ENCODE data around the gene MYL3.

MYL3 gene

DNA sequence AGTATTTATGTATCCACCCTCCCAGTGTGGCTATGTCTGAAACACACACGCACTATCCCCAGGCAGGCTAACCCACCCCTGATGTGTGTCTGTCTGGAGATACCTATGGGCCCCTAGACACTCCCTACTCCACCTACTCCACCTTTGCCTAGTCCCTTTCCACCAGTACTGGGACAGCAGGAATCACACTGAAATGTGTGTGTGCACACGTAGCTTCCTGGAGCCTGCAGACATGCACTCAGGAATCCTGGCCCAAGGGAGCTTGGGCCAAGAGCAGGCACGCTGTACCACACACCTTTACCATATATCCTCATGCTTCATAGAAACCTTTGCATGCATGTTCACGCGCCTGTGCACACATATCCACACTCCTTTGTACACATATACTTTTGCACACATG is 7.4 kb upstream of the MYL3 start:
- DNase-seq: no peak
- no peak for TF ChIP-seq GATA1 (IDR thresholded peaks at IDR 0.05; ENCODE audit: low read depth, low read length)
- TF ChIP-seq POLR2A (IDR thresholded peaks at IDR 0.05; ENCODE audit: low read length): no peak

GRCh38 chr3:46869440-46869839 is 6.2 kb upstream of the MYL3 start:
- TF ChIP-seq GATA1 (IDR thresholded peaks at IDR 0.05; ENCODE audit: low read depth, low read length): no peak
- DNase-seq: no peak

DNA sequence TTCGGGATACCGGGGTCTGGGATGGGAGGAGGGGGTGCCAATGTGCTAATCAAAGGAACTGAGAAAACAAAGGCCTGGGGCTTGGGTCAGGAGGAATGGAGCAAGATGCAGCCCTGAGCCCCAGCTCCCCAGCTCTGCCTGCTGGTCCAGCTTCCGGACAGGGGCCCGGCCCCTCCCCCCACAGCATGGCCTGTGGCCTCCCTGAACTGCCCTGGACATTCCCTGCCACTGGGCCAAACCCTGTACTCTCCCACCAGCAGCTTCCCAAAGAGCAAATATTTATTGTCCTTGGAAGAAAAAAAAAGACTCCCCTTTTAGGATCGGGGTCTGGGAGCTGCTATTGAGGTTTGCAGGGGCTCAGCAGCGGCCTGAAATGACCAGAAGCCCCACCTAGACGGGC is 5.7 kb upstream of the MYL3 start:
- no peak for DNase-seq

DNA sequence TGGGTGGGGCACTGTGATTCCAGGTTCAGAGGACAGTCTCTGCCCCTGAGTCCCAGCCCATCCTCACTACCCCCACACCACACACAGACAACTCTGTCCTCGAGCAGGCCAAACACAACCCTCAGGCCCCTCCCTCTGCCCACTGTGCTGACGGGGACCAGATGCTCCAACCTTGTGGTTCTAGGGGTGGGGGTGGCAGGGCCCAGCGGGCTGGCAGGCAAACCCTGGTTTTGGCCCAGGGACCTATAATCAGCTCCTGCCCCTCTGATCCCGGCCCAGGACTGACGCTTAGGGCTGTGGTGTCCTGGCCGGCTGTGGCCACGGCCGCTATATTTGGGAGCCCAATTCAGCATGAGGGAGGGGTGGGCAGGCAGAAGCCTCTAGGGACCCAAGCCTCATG is 5.0 kb upstream of the MYL3 start:
- TF ChIP-seq POLR2A (IDR thresholded peaks at IDR 0.05; ENCODE audit: low read length) (no peak), GATA1 (IDR thresholded peaks at IDR 0.05; ENCODE audit: low read depth, low read length) (no peak)
- no peak for DNase-seq

More for the DNA sequence above, 5.7 kb upstream of the MYL3 start:
- TF ChIP-seq GATA1 (IDR thresholded peaks at IDR 0.05; ENCODE audit: low read depth, low read length): no peak
- no peak for TF ChIP-seq POLR2A (IDR thresholded peaks at IDR 0.05; ENCODE audit: low read length)

DNA sequence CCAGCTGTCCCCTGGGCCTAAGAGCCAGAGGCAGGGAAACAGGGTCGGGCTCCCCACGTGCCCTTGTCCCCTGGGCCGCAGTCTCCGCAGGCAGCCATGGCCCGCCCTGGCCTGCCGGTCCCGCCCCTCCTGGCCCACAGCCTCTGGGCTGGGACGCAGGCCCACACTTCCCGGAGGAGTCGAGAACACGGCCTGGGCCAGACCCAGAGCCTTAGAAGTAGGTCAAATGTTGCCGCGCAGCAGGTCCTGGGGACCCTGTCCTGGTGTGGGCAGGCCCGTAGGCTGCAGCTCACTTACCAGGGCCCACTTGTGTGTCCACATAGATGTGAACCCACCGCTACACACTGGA is 4.3 kb upstream of the MYL3 start:
- no peak for DNase-seq

DNA sequence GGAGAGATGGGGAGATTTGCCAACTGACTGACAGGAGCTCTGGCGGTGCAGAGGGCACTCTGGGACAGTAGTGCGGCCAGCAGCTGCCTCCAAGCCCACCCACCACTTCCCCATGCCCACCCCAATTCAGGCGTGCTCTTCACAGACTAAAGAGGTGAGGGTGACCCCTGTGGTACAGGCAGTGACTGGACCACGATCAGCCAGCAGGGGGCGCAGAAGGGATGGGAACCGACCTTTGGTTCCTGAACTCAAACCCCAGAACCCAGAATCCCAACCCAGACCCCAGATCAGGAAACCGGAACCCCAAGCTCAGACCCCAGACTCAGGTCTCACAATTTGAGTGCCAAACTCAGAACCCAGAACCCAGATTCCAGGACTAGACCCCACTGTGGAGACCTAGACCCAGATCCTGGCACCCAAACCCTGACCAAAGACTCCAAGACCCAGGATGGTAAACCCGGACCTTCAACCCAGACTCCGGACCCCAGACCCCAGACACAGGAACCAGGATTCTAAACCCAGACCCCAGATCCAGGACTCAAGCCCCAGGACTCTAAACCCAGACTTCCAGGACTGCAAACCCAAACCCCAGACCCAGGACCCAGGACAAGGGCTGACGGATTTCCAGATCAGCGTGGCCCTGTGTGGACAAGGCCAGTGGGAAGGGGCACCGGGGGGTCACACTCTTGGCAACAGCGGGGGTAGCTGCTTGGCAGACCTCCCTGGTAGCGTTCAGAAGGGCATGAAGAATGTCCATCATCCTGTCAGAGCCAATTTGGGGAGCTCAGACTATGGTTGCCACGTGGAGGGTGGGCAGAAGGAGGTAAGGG is 3.7 kb upstream of the MYL3 start:
- no peak for TF ChIP-seq POLR2A (IDR thresholded peaks at IDR 0.05; ENCODE audit: low read length)
- TF ChIP-seq GATA1 (IDR thresholded peaks at IDR 0.05; ENCODE audit: low read depth, low read length): no peak
- peak; percentile 50 to 80 for DNase-seq

More for the DNA sequence above, 4.3 kb upstream of the MYL3 start:
- TF ChIP-seq POLR2A (IDR thresholded peaks at IDR 0.05; ENCODE audit: low read length): no peak
- no peak for TF ChIP-seq GATA1 (IDR thresholded peaks at IDR 0.05; ENCODE audit: low read depth, low read length)

DNA sequence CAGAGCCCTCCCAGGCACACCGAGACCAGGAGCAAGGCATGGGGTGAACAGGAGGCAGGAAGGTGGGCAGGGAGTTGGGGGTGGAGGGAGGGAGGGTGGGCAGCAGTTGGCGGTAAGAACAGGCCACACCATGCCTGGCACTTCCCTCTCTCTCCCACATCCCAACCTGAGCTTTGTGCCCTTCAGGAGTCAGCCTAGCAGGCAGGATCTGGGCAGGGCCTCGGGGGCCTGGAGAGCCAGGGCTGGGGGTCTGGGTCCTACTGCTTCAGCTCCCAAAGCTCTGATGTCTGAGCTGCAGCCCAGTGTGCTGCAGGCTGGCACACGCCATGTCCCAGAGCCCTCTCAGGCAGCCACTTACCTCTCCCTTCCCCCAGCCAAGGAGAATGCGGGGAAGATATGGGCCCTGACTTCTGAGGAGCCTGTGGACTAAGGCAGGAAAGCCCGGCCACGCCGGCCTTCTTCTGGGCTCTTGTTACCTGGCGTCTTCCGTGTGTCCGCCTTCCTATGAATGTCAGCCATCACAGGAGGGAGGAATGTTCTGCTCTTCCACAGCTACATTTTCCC is 2.9 kb upstream of the MYL3 start:
- no peak for DNase-seq
- TF ChIP-seq GATA1 (IDR thresholded peaks at IDR 0.05; ENCODE audit: low read depth, low read length): no peak
- TF ChIP-seq POLR2A (IDR thresholded peaks at IDR 0.05; ENCODE audit: low read length): no peak

- no peak for TF ChIP-seq GATA1 (IDR thresholded peaks at IDR 0.05; ENCODE audit: low read depth, low read length)
- no peak for TF ChIP-seq POLR2A (IDR thresholded peaks at IDR 0.05; ENCODE audit: low read length)
- no peak for DNase-seq
Observed at GRCh38 chr3:46865546-46865945, 2.3 kb upstream of the MYL3 start.

GRCh38 chr3:46865031-46865507 is 1.8 kb upstream of the MYL3 start:
- DNase-seq: no peak
- TF ChIP-seq POLR2A (IDR thresholded peaks at IDR 0.05; ENCODE audit: low read length) (no peak), GATA1 (IDR thresholded peaks at IDR 0.05; ENCODE audit: low read depth, low read length) (no peak)

DNA sequence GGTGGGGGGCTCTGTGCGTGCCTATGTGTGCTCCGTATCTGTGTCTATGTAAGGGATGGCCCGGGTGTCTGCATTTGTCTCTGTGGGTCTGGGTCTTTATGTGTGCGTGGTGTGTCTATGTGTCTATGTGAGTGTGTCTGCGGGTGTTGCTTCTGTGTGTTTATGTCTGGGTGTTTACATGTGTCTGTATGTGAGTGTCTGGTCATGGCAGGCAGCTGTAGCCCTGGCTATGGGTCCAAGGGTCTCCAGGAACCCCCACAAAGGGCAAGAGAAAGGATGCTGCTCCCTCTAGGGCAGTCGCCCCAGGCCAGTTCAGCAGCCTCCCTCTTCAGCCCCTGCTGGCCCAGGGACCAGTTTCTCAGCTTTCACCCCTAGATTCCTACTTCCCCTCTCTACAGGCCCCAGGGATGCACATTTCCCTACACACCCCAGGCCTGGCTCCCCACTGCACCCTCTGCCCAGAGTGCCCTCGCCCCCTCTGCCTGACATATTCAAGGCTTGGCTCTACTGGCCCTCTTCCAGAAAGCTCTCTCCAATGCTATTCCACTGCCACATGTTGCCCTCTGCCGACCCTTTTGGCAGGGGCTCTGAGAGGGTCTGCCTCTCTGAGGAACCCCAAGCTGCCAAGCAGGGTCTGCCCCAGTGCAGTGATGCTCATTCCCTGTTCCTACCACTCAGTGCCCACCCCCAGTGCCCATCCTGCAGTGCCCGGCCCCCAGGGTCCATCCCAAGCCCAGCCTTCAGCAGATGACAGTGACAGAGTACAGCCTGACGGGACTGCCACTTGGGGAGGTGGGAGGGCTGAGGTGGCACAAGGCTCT is 1.0 kb upstream of the MYL3 start:
- TF ChIP-seq POLR2A (IDR thresholded peaks at IDR 0.05; ENCODE audit: low read length): no peak
- no peak for TF ChIP-seq GATA1 (IDR thresholded peaks at IDR 0.05; ENCODE audit: low read depth, low read length)
- DNase-seq: no peak

DNA sequence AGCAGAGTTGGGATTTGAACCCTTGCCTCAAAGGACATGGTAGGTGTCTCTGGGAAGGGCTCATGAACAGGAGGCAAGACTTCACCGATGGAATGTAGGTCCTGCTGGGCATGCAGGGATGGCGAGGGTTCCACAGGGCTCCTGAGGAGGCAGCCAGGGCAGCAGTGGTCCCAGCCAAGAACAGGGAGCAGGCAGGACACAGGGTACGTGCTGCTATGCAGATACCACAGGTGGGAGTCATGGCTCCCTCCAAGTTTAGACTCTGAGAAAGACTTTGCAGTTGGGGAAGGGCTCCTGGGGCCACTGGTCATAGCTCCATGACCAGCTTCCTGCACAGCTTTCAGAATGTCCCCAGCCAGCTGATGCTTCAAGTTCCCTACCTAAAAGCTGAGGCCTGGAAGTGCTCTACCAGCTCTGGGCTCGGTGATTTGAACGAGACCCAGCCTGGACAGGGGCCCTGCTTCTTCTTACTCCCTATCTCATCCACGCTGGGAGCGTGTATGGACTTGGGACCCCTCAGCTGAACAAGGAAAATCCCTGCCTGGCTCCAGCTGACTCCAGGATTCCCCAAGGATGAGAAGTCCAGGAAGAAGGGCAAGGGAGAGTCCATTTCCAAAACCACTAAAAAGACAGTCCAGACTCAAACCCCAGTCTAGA is 747 bp downstream of the MYL3 start:
- no peak for DNase-seq
- TF ChIP-seq POLR2A (IDR thresholded peaks at IDR 0.05; ENCODE audit: low read length) (no peak), GATA1 (IDR thresholded peaks at IDR 0.05; ENCODE audit: low read depth, low read length) (no peak)

- DNase-seq: no peak
- TF ChIP-seq POLR2A (IDR thresholded peaks at IDR 0.05; ENCODE audit: low read length): no peak
- TF ChIP-seq GATA1 (IDR thresholded peaks at IDR 0.05; ENCODE audit: low read depth, low read length): no peak
Observed at GRCh38 chr3:46861605-46862368, 1.5 kb downstream of the MYL3 start.

All from erythroblast (primary cell).